ENCODE data around the gene PLEKHA8.

- no peak for TF ChIP-seq CTCF (IDR thresholded peaks at IDR 0.05)
- TF ChIP-seq EZH2 (IDR thresholded peaks at IDR 0.05) = no peak
- no peak for TF ChIP-seq EZH2phosphoT487 (IDR thresholded peaks at IDR 0.05)
These were observed 31.9 kb upstream of the PLEKHA8 start for GRCh38 chr7:29996321-29996720.
